GM18861 (cell line): ENCODE results near the gene MEGF11.
A peak's percentile ranks its signal among the peaks of the same experiment; 100 is the strongest.
"Not testable (repeated sequence)": the region's sequence is repeated elsewhere in the genome, so short reads cannot be mapped to it uniquely, and the experiment has no call there.

ENCODE experiments used
- ATAC-seq: cut with Tn5 transposase; IDR thresholded peaks from one replicate; pipeline ENCODE4 v1.9.1; 2021; ENCODE audit not compliant: unreplicated experiment

MEGF11 gene

DNA sequence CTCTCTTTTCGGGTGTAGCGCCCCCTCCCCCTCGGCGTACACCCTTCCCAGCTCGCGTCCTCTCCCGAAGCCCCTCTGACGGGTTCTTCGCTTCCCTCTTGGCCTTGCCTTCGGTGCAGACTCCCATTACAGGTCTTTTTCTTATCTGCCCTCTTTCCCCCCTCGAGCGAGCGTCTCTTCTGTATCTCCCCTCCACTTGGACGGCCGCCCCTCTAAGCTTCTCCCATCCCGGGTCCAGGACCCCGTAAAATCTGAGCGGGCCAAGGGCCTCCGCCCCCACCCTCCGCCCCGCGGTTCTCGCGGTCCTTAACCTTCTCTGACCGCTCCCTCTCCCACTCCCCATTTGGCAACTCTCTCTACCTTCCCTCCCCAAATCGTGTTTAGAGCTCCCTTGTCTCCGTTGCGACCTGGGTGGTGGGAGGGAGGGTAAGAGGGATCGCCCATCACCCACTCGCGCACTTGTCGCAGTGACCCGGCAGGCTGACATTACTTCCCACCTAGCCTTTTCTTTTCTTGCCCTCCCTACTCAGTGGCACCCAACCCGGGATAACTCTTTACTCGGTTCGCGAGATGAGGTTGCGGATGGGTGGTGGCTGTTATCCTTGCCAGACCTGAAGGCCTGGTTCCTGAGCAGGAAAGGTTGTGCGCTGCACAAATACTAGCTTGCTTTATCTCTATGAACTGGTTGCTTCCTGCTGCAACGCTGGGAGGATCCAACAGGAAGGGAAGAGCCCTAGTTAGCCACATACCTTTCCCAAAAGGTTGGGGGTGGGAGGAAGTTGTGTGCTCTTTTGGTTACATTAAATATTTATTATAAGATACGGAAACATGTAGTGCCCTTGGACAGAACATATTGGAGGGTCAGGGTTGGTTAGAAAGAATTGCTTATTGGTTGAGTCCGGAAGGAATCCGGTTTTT lies 383.3 kb downstream of the MEGF11 start:
- ATAC-seq: no peak

- peak; percentile 62 for ATAC-seq
Measured at GRCh38 chr15:65869126-65869953, 384.2 kb downstream of the MEGF11 start, which contains the start of gene RAB11A. RAB11A (plus strand) TSS chr15:65869491; CDS start chr15:65869586, 95 bp downstream.

DNA sequence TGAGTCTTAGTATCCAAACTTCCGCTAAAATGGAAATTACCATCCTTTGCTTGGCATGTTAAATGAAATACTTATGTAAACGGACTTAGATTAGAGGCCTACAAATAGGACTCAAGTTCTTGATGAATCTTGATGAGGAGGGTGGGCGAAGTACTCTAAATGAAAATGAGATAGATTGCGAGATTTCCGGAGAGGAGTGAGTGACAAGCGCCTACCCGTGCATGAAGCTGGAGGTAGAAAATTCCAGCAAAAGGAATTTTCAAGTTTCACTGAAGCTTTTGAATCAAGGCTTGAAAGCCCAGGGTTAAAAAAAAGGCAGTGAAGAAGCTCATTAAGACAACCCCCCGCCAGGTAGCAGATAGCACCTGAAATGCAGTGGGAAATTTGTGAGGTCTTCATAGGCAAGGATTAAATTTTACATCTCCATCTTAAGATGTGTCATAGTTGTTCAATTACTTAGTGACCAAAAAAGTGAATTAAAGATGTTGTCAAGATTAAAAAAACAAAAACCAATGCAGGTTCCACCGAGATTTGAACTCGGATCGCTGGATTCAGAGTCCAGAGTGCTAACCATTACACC lies 384.9 kb downstream of the MEGF11 start:
- ATAC-seq: no peak

- ATAC-seq: not testable (repeated sequence)
Measured at GRCh38 chr15:65867933-65868332, 385.6 kb downstream of the MEGF11 start.

DNA sequence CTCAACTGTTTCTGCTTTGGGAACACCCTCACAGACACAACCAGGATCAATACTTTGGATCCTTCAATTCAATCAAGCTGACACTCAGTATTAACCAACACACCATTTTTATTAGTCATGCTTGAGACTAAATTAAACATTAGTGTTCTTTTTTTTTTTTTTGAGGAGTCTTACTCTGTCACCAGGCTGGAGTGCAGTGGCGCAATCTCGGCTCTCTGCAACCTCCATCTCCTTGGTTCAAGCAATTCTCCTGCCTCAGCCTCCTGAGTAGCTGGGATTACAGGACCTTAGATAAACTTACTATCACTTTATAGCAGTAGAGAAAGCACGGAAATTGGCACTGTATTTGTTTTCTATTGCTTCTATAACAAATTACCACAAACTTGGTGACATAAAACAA lies 386.3 kb downstream of the MEGF11 start:
- no peak for ATAC-seq

- no peak for ATAC-seq
Measured at GRCh38 chr15:65863106-65863505, 390.4 kb downstream of the MEGF11 start.

- no peak for ATAC-seq
Measured at GRCh38 chr15:65862682-65863081, 390.9 kb downstream of the MEGF11 start.

- ATAC-seq: no peak
Measured at GRCh38 chr15:65857718-65858402, 395.7 kb downstream of the MEGF11 start.

DNA sequence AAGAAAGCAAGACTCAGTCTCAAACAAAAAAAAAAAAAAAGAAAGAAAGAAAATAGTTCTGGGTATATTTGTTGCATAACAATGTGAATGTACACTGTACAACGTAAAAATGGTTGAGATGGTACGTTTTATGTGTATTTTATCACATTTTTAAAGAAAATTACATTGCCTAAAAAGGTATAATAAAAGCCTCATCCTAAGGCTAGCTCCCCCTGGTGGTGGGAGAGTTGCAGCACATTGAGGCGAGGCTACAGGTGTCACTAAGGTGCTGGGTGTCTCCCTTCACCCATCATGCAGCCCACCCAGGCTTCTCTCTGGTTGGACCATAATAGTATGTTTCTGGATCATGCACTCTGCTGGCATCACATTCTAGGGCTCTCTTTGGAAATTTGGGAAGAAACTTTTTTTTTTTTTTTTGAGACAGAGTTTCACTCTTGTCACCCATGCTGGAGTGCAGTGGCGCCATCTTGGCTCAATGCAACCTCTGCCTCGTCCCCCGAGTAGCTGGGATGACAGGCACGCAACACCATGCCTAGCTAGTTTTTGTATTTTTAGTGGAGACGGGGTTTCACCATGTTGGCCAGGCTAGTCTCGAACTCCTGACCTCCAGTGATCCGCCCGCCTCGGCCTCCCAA lies 396.6 kb downstream of the MEGF11 start:
- no peak for ATAC-seq

- no peak for ATAC-seq
Measured at GRCh38 chr15:65851981-65852380, 401.6 kb downstream of the MEGF11 start.

- no peak for ATAC-seq
Measured at GRCh38 chr15:65847989-65848388, 405.6 kb downstream of the MEGF11 start.

DNA sequence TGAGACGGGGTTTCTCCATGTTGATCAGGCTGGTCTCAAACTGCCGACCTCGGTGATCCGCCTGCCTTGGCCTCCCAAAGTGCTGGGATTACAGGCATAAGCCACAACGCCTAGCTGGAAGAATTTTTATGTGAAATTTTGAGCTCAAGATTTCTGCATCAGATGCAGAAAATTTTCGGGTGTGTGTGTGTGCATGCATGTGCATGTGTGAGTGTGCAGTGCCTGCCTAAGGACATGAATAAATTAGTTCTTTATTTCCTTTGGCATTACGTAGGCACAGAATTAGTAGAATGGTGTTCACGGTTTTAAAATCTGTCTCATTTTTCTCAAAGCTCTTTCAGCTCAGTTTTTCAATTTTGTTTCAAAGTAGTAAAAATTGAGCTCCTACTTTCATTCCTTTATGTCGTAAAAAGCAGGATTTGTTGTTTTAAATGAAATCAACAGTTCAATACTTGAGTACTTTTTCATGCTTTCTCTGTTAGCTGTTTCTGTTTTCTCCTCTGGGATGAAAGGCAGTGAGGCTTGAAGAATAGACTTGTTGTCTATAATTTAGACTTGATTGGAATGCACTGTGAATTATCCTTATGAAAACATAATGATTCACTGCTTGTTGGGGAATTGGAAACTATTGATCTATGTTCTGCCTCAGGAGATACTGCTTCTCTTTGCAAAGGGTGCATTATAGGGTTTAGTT lies 407.6 kb downstream of the MEGF11 start:
- no peak for ATAC-seq
